Activated CD4-positive, alpha-beta T cell treated with anti-CD3 and anti-CD28 coated beads, Interleukin-2, amount 50 U/mL, for 1 hour (primary cell): ENCODE measurements around the gene DNAJC25.
"Not testable (repeated sequence)": the region's sequence is repeated elsewhere in the genome, so short reads cannot be mapped to it uniquely, and the experiment has no call there.

Experiments
- DNase-seq: peaks from one replicate; pipeline ENCODE4 v3.0.0-alpha.2; 2020

DNAJC25 gene

GRCh38 chr9:111628411-111628810, 2.7 kb upstream of the DNAJC25 start:
- no peak for DNase-seq

- DNase-seq: no peak
Measured at GRCh38 chr9:111630182-111630963, 761 bp upstream of the DNAJC25 start.

GRCh38 chr9:111630964-111631213, 245 bp upstream of the DNAJC25 start:
- DNase-seq: no peak

DNA sequence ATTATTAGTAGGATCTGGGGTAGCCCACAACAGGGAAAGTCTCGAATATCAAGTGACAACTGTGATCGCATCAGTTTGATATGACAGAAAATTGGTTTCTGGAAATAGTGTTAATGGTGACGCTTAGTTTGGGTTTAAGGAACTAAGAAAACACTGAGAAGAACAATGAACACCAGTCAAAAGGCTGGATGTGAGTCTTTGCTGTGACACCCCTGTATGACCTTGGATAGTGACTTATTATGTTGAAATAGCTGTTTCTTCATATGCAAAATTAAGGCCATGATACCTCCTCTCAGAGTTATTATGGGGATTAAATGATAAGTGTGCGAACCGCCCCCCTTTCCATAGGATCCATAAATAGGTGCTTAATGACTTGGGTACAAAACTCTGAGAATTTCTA, 926 bp downstream of the DNAJC25 start:
- DNase-seq: no peak

DNA sequence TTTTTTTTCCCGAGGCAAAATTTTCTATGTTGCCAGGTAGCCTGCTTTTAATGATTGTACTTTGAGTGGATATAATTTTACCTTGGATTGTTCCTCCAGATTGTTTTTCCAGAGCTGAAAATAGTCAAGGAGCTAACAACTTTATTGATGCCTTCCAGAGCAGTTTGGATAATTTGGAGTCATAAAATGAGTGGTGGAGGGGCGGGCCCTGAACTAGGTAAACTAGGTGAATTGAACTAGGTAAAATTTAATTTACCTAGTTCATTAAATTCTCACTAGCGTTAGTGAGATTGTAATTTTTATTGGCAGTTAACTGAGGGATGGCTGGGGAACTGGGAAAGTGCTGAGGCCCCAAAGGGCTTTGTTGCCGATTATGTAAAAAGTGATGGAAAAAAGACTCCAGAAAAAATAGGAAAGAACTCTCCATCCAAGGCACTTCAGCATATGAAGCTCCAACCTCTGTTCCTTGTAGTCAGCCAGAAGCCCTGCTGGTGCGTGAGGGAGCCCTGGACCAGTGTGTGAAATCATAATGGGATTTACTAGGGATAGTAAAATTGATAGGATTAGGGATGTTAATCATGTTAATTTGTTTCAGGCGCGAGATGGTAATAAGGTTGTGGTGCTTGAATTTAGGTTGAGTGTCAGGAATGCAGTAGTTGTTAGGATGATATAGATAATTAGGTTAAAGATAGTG, 1.7 kb downstream of the DNAJC25 start:
- DNase-seq: no peak

DNA sequence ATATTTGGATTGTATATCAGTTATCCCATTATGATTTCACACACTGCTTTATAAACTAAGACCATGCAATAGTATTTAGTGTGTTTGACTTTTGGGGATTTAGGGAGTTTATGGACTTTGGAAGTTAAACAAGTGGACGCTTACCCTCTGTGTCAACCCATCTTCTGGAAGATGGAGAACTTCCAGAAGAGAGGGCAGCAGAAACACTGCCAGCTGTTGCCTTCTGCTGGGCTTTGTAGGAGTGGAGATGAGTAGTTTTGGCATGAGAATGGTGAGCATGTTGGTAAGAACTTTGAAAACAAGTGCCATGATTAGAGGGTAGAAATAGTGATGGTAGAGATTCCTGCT, 2.2 kb downstream of the DNAJC25 start:
- DNase-seq: no peak

- DNase-seq: no peak
Measured at GRCh38 chr9:111634860-111635259, 3.7 kb downstream of the DNAJC25 start.

- no peak for DNase-seq
Measured at GRCh38 chr9:111637421-111637950, 6.4 kb downstream of the DNAJC25 start.

DNA sequence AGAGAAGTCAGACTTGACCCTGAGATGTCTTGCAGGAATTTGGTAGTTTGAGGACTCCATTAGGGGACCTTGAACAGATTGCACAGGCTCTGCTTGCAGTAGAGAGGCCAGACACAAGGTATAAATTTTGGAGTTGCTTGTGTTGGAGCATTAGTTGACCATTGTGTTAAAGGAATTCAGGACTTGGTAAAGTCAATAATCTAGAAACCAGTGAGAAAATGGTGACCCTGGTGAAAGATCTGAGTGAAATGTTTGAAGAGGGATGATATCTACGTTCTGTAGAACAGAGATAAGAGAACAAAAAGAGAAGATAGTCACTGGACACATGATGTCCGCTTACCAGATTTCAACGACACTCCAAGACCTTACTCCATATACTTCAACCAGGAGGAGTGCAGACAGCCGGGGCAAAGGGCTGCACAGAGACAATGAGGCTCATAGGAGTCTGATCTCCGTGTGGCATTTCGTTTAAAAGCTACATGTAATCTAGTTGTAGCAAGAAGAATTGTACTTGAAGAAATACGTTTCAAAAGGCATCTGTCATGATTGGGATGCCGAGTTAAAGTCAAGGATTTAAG, 13.2 kb downstream of the DNAJC25 start:
- DNase-seq: no peak

- no peak for DNase-seq
Measured at GRCh38 chr9:111645806-111646205, 14.7 kb downstream of the DNAJC25 start.

- DNase-seq: no peak
Measured at GRCh38 chr9:111646417-111646816, 15.3 kb downstream of the DNAJC25 start.

- DNase-seq: no peak
Measured at GRCh38 chr9:111648066-111648465, 16.9 kb downstream of the DNAJC25 start.

- DNase-seq: no peak
Measured at GRCh38 chr9:111649016-111649415, 17.9 kb downstream of the DNAJC25 start.

DNA sequence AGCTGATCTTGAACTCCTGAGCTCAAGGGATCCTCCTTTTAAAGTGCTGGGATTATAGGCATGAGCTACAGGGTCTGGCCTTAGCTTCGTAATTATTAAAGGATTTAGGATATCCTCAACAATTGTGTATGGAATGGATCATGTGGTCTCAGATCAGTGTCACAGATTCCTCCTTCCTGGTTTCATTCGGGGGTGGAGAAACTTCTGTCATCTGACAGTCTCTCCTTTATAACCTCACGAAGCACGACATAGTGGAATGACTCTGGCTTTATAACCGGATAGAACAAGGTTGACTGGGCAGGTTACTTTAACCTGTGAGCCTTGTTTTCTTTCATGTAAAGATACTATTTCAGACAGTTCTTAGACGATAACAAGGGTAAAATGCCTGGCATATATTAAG, 25.9 kb downstream of the DNAJC25 start:
- no peak for DNase-seq

DNA sequence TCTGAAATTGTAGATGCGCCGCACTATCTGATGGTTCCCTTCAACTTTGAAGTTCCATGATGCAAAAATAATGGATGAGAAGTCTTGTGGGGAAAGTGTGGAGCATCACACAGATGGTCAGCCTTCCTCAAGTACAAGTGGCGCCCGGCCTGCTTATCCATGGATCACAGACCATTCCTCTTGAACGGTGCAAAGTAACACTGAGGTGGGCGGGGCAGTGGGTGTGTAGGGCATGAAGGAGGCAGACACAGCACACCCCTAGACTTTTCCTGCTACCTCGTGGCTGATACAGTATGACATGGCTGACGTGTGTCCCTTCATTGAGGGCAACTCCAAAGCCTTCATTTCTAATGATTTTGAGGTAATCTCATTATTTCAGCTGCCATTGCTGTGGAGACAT, 27.8 kb downstream of the DNAJC25 start:
- no peak for DNase-seq

- no peak for DNase-seq
Measured at GRCh38 chr9:111659691-111660090, 28.6 kb downstream of the DNAJC25 start.

GRCh38 chr9:111661150-111661801, 30.1 kb downstream of the DNAJC25 start, which contains the start of gene GNG10:
TSS of gene GNG10 (plus strand) at chr9:111661605. CDS start at chr9:111661635, 30 bp downstream.
- DNase-seq: peak; percentile 66

- DNase-seq: peak; percentile 18
Measured at GRCh38 chr9:111661802-111662521, 30.8 kb downstream of the DNAJC25 start.

GRCh38 chr9:111662576-111663300, 31.6 kb downstream of the DNAJC25 start:
- peak; percentile 12 for DNase-seq

DNA sequence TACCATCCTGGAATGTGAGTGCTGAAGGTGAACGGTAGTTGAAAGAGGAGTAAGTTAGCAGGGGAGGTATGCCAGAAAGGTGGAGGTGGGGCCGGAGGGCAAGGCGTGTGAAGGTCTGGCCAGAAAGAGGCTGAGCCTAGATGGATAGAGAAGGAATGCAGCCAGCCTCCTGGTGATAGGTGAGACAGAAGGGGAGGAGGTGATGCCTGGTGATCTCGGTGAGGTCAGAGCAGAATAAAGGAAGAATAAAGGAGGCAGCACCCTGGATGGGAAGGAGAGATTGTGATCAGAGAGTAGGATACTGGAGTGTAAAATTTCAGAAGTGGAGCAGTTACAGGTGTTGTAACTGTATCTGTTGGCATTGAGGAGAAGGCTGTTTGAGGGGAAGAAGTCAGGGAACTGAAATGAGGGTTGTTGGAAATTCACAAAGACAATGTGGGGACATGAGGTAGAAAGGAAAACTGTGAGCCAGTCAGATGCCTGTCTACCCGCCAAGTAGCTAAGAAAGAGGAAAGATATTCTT, 32.2 kb downstream of the DNAJC25 start:
- DNase-seq: no peak

GRCh38 chr9:111668026-111668573, 37.0 kb downstream of the DNAJC25 start:
- no peak for DNase-seq

GRCh38 chr9:111668601-111669000, 37.5 kb downstream of the DNAJC25 start:
- not testable (repeated sequence) for DNase-seq
